ENCODE measurements around the gene PEX3.
"Not testable (repeated sequence)": the region's sequence is repeated elsewhere in the genome, so short reads cannot be mapped to it uniquely, and the experiment has no call there.

Gene PEX3

GRCh38 chr6:143507358-143508145, 56.9 kb downstream of the PEX3 start:
- DNase-seq: no peak

- DNase-seq: not testable (repeated sequence)
Observed at GRCh38 chr6:143510326-143510725, 59.7 kb downstream of the PEX3 start.

DNA sequence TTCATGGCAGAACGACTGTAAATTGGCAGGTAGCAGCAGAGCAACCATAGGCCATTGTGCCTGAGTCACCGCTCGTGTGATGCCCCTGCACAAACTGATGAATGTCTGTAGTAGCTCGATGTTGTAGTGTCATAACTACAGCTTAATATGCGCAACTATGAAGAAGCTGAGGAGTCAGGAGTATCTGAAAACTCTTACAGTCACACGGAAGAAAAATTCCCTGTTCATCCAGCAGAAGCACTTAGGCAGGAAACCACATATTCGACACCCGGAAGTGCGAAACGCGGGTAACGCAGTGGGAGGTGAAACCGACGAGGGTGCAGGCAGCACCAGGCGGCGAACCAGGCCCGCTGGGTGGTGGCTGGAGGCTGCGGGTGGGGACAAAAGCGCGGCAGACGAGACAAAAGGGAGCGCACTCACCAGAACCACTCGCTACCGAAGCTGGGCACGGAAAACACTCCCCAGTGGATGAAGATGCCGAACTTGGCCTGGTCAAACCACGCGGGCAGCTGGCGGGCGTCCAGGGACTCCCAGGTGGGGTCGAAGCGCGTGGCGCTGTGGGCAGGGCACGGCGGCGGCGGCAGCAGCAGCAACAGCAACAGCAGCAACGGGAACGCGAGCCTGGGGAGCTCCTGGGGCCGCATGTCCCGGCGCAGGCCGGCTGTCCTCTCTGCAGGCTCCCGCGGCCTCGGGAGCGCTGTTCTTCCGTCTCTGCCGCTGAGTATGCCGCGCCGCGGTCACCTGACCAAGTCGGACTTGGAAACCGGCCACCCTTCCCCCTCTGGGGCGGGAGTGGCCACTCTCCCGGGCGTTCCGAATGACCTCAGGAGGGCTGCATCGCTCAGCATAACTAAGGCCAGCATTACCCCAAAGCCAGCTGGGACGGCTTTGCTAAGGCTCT, 60.6 kb downstream of the PEX3 start, which contains the start of gene FUCA2:
Gene FUCA2, minus strand, starts transcription at position 730 of the 901 bp plus-strand sequence. Its CDS starts 86 bp downstream, at position 644.
- peak; percentile 45 for DNase-seq

DNA sequence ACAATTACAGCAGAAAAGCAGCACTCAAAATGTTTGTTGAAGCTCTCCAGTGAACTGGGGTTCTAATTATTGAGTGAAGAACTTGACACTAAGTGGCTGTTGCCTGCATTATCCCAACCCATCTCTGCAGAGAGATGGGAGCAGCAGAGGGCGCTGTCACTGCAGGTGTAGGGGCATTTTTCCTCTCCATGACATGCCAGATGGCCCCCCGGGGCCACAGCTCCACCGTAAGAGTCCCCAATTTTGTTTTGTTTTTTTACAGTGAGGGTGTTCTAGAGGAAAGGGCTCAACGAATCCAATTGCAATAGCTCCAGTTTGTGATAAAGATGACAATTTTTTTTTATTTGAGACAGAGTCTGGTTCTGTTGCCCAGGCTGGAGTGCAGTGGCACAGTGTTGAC, 62.8 kb downstream of the PEX3 start:
- DNase-seq: peak; percentile 21

DNA sequence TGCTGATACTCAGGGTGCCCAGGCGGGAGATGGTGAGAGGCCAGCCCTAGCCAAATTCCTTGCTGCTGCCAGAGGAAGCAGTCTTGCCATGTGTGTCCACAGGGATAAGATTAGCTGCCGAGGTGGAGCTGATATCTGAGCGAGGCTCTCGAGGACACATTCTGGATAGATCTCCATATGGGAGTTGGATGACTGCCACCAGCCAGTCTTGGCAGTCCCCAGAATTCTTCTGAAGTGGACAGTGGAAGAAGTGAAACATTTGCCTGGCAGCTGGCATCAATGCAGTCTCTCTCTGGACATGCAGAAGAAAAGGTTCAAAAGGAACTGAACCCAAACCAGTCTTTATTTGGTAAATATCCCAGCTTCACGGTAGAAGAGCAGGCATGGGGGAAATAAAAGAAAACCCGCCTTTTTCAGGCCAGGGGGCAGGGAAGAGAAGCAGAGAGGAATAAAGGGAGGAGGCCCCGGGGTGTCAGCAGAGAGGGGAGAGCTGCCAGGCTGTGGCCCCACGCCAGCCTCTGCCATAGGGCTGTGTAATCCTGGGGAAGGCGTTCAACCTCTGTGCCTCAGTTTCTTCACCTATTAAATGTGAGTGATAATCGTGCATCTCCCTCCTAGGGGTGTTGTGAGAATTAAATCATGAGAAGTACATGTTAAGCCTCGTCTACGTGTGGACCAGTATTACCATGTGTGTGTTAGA, 64.6 kb downstream of the PEX3 start:
- DNase-seq: no peak

GRCh38 chr6:143515766-143516355, 65.3 kb downstream of the PEX3 start:
- no peak for DNase-seq

DNA sequence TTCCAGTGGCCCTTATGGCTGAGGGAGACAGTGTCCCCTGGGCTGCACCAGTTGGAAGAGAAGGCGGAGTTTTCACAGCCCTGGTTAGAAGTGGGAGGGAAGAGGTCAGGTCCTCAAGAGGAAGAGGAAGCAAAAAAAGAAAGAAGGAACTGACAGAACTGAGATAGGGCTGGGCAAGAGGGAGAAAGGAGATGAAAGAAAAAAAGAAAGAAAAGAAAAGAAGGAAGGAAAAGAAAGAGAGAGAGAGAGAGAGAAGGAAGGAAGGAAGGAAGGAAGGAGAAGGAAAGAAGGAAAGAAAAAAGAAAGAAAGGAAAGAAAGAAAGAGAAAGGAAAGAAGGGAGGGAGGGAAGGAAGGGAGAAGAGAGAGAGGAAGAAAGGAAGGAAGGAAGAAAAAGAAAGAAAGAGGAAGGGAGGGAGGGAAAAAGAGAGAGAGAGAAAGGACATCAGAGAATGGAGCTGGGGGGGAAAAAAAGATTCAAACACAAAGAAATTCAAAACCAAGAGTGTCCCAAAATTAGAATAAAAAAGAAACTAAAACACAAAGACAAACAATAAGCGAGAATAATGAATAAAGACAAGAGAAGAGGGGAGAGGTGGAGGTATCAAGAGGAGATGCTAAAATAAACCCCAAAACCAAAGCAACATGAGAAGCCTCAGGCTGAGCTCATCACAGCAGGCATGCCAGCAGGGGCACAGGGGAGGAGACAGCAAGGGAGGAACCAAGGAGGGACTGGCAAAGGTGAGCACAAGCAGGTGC, 66.3 kb downstream of the PEX3 start:
- no peak for DNase-seq

DNA sequence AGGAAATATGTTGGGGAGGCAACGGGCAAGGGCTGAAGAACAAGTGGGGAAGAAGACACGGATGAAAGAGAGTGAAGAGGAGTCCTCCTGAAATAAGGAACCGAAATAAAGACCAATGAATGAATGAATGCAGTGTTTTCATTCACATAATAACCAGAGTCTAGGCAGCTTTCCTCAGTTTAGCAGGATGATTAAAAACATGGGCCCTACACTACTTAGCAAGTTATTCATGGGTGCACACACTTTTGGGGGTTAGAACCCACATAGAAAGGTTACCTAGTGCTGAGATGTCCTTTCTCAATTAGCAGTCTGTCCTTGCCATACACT, 66.8 kb downstream of the PEX3 start:
- DNase-seq: no peak

GRCh38 chr6:143522039-143522600, 71.5 kb downstream of the PEX3 start:
- no peak for DNase-seq

DNA sequence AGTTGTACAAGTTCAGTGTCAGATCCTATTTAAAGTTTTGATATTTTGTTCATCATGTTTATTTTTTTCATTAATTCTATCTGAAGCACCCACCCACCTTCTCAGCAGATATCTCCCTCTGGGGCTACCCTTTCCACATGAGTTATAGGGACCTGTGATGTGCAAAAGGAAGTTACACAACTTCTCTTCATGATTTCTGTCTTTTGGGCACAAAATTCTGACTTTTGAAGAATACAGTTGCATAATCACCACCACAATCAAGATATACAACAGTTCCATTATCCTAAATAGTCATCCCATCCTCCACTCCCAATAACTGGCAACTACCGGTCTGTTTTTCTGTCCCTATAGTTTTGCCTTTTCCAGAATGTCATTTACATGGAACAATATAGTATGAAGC, 74.8 kb downstream of the PEX3 start:
- DNase-seq: no peak

DNA sequence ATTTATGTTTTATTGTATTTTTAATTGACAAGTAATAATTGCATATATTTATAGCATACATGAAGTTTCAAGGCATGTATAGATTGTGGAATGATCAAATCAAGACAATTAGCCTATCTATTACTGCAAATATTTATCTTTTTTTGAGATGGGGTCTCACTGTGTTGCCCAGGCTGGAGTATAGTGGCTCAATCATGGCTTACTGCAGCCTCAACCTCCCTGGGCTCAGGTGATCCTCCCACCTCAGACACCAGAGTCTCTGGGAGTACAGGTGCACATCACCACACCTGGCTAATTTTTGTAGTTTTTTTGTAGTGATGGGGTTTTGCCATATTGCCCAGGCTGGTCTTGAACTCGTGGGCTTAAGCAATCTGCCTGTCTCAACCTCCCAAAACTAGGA, 77.1 kb downstream of the PEX3 start:
- DNase-seq: no peak

DNA sequence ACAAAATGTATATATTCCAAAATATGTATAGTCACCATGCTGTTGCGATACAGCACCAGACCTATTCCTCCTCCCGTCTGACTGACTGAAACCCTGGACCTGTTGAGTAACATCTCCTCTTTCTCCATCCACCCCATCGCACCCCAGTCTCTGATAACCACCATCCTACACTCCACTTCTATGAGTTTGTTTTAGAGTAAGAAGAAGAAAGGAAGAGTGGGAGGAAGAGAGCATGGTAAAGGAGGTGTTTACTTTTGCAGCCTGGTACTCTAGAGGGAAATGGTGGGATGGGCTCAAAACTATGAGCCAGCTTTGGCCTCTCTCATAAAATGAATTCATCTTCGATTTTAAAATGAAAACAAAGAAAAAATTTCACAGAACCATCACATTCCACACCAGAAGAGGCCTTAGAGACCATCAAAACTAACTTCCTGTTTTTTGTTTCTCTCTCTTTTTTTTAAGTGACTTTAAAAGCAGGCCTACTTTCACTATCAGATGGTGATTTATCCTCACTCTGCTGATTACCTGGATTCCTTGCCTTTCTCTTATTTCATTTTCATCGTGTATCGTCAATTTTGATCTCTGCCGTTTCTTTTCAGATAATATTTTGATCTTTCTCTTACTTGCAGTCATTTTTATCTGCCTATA, 77.7 kb downstream of the PEX3 start:
- DNase-seq: no peak

DNA sequence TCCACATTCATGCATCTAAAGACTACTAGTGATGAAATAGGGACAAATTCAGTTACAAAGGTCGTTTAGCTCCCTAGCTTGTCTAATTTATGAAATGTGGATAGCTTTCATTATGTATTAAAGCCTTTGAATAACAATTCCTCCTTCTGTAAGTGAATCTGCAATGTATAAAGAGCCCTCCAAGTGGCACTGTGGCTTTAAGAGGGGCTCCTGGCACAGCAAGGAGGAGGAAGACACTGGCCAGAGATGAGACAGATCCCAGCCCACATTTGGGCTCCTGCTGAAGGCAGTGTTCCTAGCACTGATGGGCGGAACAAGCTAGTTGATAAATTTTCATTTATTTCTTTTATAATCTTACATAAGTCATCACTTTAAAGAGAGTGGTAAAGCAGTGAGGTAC, 78.5 kb downstream of the PEX3 start:
- DNase-seq: no peak

GRCh38 chr6:143531720-143532499, 81.3 kb downstream of the PEX3 start:
- no peak for DNase-seq

DNA sequence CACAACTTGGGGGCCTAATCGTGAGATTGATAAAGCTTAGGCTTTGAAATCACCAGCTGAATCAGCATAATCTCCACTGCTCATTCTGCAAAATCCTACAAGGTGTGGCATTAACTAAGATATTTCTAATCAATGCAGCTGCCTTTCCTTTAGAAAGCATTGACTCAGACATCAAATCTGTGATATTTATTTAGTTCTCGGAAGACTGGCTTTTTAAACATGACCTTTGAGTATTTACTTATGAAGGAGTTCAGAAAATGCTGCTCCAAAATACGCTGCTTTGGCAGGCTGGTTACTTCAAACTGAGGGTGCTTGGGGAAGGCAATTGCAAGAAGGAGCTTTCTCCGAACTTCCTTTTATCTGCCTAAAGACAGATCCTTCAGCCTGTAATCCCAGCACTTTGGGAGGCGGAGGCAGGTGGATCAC, 84.6 kb downstream of the PEX3 start:
- DNase-seq: no peak

DNA sequence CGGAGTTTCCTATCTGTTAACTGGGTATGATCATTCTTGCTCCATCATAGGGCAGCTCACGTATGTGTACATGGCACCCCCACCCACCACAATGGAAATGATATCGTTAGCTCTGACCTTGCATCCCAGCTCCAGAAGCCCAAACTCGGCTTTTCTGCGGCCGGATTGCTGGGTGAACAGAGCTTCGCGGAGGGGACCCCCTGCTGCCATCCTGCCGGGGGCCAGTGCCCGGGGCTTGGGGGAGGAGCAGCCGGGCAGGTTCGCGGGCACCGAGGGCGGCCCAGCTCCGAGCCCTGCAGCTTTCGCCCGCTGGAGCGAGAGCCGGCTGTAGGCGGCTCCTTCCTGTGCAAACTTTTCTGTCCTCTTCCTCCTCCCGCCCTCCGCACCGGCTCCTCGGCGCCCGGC, 85.9 kb downstream of the PEX3 start:
- peak; percentile 29 for DNase-seq

DNA sequence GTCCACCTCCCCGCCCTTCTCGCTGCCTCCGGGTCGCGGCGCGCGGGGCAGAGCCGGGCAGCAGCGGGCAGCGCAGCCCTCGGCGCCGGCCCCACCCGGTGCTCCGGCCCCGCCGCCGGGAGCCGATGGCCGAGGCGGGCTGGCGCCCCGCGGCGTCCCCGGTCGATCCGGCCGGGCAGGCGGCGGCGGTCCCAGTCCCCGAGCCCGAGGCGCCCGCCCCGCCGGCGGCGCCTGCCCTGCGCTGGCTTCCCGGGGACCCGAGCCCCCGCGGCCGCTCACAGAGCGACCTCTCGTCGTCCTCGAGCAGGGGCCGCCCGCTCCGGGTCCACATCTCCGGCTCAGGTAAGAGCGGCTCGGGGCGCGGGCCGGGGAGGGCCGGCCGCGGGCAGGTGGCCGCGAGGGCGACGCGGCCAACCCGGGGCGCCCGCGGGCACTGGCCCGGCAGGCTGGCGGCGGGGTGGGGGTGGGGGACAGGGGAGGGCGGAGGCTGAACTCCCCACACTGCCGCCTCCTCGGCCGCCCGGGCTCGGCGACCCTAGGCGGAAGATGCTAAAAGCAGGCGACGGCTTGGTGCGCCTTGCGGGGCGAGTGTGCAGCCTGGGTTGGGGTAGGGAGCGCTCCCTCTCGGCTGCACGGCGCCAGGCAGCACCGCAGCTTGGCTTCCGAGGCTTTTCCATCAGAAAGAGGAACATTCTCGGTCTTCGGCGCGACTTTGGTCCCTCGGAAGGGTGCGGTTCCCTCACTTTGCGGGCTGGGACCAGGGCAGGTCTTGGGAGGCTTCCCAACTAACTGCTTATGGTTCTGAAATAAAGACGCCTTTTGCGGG, 86.5 kb downstream of the PEX3 start:
- DNase-seq: peak; percentile 46

- no peak for DNase-seq
Observed at GRCh38 chr6:143538374-143538773, 87.8 kb downstream of the PEX3 start.

DNA sequence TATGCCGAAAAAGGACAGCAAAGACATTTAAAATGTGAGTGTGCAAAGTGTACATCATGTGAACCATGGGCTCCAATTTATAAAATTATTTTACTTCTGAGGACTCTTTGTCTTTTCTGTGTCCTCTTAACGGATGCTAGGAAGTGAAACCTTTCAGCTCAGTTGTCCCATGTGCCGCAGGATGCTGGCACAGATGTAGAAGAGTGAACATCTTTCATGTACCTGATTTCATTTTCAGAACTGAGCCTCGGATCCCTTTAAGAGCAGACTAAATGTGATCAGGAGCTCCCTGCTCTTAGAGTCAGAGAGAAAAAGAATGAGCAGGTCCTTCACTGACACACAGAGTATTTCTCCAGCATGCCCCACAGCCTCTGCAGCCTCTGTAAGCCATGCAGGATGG, 88.5 kb downstream of the PEX3 start:
- DNase-seq: no peak

DNA sequence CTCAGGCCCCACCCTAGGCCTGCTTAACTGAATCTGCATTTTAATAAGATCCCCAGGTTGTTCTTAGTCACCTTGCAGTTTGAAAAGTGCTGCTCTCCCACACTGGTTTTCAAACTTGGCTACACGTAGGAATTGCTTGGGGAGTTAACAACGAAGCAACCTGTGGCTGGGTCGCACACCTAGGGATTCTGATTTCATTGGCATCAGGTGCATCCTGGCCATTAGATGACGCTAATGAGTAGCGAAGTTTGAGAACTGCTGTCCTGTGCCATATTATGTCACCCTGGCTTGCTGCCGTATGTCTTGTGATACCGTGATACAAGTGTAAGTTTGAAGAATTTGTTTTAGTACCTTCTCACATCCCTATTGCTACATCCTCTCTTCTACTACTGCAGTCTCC, 89.1 kb downstream of the PEX3 start:
- DNase-seq: no peak
